ENCODE results near the gene SP6.

Gene SP6

GRCh38 chr17:47810200-47810821 lies 40.7 kb downstream of the SP6 start:
- DNase-seq: no peak

- DNase-seq: no peak
Measured at GRCh38 chr17:47808830-47809480, 42.0 kb downstream of the SP6 start.

- DNase-seq: no peak
Measured at GRCh38 chr17:47808036-47808829, 42.7 kb downstream of the SP6 start.

GRCh38 chr17:47807421-47807820 lies 43.5 kb downstream of the SP6 start:
- no peak for DNase-seq

- no peak for DNase-seq
Measured at GRCh38 chr17:47806913-47807255, 44.1 kb downstream of the SP6 start.

- no peak for DNase-seq
Measured at GRCh38 chr17:47806026-47806912, 44.7 kb downstream of the SP6 start.

GRCh38 chr17:47804461-47804860 lies 46.5 kb downstream of the SP6 start:
- no peak for DNase-seq

- no peak for DNase-seq
Measured at GRCh38 chr17:47803751-47804150, 47.2 kb downstream of the SP6 start.

GRCh38 chr17:47803201-47803600 lies 47.8 kb downstream of the SP6 start:
- no peak for DNase-seq

GRCh38 chr17:47802341-47803022 lies 48.5 kb downstream of the SP6 start:
- peak; percentile 52 to 60 for DNase-seq

- DNase-seq: no peak
Measured at GRCh38 chr17:47801906-47802305, 49.1 kb downstream of the SP6 start.

GRCh38 chr17:47801176-47801765 lies 49.7 kb downstream of the SP6 start:
- no peak for DNase-seq

GRCh38 chr17:47800686-47801085 lies 50.3 kb downstream of the SP6 start:
- no peak for DNase-seq

- DNase-seq: no peak
Measured at GRCh38 chr17:47797797-47798196, 53.2 kb downstream of the SP6 start.
